DMS 273 (cell line): ENCODE measurements around the gene ASPHD2.
A peak's percentile ranks its signal among the peaks of the same experiment; 100 is the strongest.

Experiments used
- DNase-seq: peaks from one replicate; lab custom pipeline; 2025; ENCODE audit not compliant: unreplicated experiment; lab: John Stamatoyannopoulos, UW

Gene ASPHD2

GRCh38 chr22:26445577-26446275, 16.7 kb downstream of the ASPHD2 start:
- no peak for DNase-seq

- DNase-seq, result peak; percentile 65
Observed at GRCh38 chr22:26446808-26447515, 17.9 kb downstream of the ASPHD2 start.

- DNase-seq, result peak; percentile 91
Observed at GRCh38 chr22:26447584-26448329, 18.7 kb downstream of the ASPHD2 start.

DNA sequence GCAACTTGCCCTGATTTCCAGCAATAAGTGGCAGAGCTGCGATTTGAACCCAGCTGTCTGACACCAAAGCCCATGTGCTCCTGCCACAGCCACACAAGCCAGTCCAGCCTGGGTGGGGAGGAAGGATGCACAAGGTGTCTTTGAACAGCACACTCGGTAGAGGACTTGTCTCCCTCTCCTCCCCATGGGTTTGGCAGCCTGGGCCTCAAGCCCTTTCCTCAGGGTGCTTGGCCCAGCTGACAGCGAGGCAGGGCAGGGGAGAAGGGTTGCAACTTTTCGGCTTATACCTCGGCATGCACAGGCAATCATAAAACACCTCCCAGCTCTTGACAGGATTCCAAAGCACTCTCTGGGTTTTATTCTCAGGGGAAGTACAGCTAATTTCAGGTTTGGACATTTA, 19.3 kb downstream of the ASPHD2 start:
- peak; percentile 26 for DNase-seq

GRCh38 chr22:26448941-26449340, 19.9 kb downstream of the ASPHD2 start:
- DNase-seq, result peak; percentile 23

- peak; percentile 47 for DNase-seq
Observed at GRCh38 chr22:26450453-26451185, 21.6 kb downstream of the ASPHD2 start.

- DNase-seq, result no peak
Observed at GRCh38 chr22:26452236-26453016, 23.4 kb downstream of the ASPHD2 start.

DNA sequence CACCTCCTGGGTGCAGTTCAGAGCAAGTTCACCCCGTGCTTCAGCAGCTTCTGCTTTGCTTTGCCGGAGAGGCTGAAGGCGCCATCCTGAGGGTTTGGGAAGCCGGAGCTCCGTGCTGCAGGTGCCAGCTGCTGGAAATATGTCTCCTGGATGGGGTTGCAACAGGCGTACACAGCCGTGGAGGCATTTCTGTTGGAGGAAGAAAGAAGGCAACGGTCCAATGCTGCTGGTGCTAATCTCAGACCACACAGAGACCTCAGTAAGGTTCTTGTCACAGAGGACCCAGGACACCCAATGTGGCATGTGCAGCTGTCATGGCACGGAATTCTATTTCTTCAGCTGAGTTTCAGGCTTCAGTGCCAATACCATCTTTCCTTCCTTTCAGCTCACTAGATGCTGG, 24.2 kb downstream of the ASPHD2 start:
- DNase-seq, result no peak

- DNase-seq, result peak; percentile 27
Observed at GRCh38 chr22:26453812-26454500, 24.9 kb downstream of the ASPHD2 start.

- DNase-seq, result no peak
Observed at GRCh38 chr22:26457661-26458272, 28.7 kb downstream of the ASPHD2 start.

GRCh38 chr22:26460202-26460601, 31.1 kb downstream of the ASPHD2 start:
- DNase-seq, result no peak

DNA sequence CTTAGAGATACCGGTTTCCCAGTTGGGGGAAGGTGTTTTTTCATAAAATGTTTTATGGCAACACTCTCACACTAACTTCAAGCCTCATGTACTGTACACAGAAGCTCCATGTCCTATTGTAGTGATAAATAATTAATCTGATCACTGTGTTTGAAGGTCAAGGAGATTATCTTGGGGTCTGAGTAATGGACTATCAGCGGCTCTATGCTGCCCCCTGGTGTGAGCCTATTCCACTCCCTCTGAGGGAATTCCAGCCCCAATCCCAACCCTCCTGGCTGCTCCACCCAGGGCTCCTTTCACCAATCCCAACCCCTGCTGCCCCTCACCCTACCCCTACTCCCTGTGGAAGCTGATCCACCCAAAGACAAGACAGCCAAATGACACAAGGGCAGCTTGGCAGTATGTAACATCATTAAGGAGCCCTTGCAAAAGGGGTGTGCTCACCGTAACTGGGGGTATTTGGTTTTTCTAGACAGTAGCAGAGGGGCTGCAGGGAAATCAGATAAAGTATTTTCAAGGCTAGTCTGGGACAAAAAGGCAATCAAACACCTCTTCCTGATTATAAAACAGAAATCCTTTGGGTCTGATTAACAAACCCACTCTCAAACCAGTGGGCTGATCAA, 32.2 kb downstream of the ASPHD2 start:
- peak; percentile 71 for DNase-seq

DNA sequence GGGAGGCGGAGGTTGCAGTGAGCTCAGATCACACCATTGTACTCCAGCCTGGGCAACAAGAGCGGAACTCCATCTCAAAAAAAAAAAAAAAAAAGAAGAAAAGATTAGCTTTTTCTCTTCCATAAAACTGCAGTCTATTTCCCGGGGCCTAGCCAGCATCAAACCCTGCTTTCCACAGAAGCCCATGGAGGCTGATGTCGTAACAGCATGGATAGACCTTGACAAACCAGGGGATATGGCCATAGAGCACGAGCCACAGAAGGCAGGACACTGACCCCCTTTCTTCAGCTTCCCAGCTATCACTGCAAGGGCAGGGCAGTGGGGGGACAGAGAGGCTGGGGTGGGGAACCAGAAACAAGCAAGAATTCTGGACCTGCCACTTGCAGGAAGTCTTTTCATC, 33.0 kb downstream of the ASPHD2 start:
- DNase-seq, result no peak

GRCh38 chr22:26462641-26463040, 33.6 kb downstream of the ASPHD2 start:
- DNase-seq, result no peak

GRCh38 chr22:26463101-26463661, 34.1 kb downstream of the ASPHD2 start:
- DNase-seq, result peak; percentile 12

DNA sequence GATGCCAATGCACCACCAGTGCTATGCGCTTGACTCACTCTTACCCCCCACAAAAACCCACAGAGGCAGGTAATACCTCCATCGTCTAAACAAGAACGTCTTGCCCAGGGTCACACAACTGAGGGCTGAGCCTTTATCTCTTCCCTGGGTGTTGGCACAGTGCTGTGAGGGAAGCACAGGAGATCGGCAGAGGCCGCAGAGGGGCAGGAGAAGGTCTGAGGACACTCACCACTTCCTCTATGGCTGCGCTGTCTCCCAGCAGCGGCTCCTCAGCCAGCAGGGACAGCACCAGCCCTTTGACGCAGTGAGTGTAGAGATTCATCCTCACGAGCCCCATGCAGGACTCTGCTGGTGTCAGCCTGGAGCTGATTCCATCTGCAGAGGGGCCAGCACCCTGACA, 34.6 kb downstream of the ASPHD2 start:
- DNase-seq, result no peak

GRCh38 chr22:26464312-26464711, 35.3 kb downstream of the ASPHD2 start:
- peak; percentile 33 for DNase-seq

DNA sequence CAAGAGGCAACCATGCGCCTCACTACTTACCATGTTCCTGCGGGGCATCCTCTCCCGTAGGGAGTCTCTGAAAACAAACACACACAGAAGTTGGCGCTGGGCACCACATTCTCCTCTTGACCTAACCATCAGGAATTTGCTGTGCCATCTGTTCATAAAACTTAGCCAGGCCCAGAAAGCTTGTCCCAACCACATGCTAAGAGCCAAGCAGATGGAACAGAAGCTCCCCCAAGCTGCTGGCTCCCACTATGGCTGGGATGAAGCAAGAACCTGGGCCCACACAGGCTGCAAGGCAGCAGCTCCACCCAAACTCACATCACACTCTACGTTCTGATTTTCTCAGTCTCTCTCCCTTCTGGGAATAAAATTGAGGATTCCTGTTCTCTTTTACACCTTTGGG, 37.1 kb downstream of the ASPHD2 start:
- DNase-seq, result peak; percentile 96

DNA sequence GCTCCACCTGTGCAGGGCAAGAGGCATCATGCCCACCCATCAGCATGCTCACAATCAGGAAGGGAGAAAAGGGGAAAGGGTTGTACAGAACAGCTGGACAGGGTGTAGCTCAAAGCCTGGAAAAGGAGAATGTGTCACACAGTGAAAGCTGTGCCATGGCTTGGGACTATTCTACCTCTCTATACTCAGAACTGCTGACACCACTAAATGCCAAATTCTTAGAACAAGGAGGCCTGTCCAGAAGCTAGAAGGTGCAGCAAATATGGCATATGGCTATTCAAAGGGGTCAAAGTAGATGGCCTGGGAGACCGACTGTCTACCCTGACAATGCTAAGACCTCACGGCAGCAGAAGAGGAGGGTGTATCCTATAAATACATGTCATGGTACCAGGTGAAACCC, 41.7 kb downstream of the ASPHD2 start:
- no peak for DNase-seq
